GM12892 (cell line): ENCODE results near the gene IL1B.

Experiments
- POLR2A ChIP-seq: IDR thresholded peaks from 2 replicates; pipeline ENCODE4 v1.6.1; 2011; ENCODE audit warnings: low read depth, low read length, control low read depth
- POLR2AphosphoS5 ChIP-seq: IDR thresholded peaks from 2 replicates; pipeline ENCODE4 v1.6.1; 2011; ENCODE audit warnings: low read depth, low read length, control low read depth
- TAF1 ChIP-seq: IDR thresholded peaks from 2 replicates; pipeline ENCODE4 v1.6.1; 2011; ENCODE audit warnings: low read depth, mild to moderate bottlenecking, control low read depth, low read length, borderline replicate concordance

- TF ChIP-seq POLR2A: no peak
- TF ChIP-seq POLR2AphosphoS5: no peak
- TF ChIP-seq TAF1: no peak
Measured at GRCh38 chr2:112832841-112833638, 3.5 kb downstream of the IL1B start.
